Measurements from ENCODE around the gene PITHD1.

DNA sequence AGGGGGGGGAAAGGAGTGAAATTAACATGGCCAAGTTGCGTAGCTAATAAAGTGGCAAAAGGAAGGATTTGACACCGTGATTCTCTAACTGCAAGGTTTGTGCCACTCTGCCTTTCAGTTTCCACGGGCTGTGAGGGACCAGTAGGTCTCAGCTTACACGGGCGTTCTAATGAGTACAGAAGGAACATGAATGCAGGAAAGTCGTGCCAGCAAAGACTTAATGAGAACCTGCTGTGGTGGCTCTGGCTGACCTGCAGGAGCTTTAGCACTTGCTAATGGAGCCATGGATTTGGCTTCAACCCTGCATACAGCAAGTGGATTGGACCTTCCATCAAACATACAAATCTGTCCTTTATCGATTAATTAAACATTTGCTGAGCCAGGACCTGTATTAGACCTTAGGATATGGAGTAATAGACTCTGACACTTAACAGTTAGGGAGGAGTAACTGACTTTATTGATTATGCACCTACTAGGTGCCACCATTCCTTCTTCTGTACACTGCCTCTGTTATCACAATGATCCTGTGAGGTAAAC lies 15.1 kb upstream of the PITHD1 start:
- TF ChIP-seq, protein P1, sequence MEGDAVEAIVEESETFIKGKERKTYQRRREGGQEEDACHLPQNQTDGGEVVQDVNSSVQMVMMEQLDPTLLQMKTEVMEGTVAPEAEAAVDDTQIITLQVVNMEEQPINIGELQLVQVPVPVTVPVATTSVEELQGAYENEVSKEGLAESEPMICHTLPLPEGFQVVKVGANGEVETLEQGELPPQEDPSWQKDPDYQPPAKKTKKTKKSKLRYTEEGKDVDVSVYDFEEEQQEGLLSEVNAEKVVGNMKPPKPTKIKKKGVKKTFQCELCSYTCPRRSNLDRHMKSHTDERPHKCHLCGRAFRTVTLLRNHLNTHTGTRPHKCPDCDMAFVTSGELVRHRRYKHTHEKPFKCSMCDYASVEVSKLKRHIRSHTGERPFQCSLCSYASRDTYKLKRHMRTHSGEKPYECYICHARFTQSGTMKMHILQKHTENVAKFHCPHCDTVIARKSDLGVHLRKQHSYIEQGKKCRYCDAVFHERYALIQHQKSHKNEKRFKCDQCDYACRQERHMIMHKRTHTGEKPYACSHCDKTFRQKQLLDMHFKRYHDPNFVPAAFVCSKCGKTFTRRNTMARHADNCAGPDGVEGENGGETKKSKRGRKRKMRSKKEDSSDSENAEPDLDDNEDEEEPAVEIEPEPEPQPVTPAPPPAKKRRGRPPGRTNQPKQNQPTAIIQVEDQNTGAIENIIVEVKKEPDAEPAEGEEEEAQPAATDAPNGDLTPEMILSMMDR (conservative IDR thresholded peaks at IDR 0.05; ENCODE audit: low read depth, low read length): no peak
- TF ChIP-seq EZH2 (IDR thresholded peaks at IDR 0.05; ENCODE audit: borderline replicate concordance, low read depth, low read length, poor library complexity, severe bottlenecking): no peak
